Activated naive CD4-positive, alpha-beta T cell treated with Interleukin-2 at 50 U/mL for 16 hours (primary cell): ENCODE data around the gene NREP.
A peak's percentile ranks its signal among the peaks of the same experiment; 100 is the strongest.

Source experiments
- DNase-seq: peaks from one replicate; pipeline ENCODE4 v3.0.0-alpha.2; 2020

The NREP gene

DNA sequence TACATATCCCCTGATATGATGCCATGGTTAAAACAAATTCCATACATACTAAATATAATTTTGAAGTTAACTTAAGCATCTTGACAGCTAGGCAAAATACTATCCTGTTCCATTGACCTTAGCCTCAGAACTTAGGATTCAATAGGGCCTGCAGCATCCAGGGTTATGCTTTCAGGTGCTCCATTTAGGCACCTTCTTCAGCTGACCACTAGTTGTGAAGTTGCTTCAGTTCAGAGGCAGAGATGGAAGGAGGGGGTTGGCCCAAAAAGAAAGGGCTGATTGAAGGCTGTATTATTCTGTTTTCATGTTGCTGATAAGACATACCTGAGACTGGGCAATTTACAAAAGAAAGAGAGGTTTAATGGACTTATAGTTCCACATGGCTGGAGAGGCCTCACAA lies 7.0 kb upstream of the NREP start:
- no peak for DNase-seq

GRCh38 chr5:111762895-111763294 lies 5.9 kb upstream of the NREP start:
- DNase-seq, result no peak

DNA sequence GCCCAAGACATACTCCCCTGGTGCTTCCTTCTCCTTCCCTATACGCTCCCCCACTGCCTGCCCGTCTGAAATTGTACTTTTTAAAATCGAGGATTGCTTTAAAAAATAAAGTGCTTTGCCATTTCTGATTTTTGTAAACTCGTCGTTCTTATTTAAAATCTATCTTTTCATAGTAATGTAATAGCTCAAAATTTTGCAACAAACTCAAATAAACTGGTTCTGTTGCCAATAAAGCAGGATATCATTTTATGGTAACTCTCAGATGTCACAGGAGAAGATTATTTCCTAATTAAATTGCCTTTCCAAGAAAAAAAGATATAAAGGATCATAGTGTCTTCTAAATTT lies 1.3 kb upstream of the NREP start:
- no peak for DNase-seq

GRCh38 chr5:111757355-111758283 lies 625 bp upstream of the NREP start:
- DNase-seq, result peak; percentile 63

DNA sequence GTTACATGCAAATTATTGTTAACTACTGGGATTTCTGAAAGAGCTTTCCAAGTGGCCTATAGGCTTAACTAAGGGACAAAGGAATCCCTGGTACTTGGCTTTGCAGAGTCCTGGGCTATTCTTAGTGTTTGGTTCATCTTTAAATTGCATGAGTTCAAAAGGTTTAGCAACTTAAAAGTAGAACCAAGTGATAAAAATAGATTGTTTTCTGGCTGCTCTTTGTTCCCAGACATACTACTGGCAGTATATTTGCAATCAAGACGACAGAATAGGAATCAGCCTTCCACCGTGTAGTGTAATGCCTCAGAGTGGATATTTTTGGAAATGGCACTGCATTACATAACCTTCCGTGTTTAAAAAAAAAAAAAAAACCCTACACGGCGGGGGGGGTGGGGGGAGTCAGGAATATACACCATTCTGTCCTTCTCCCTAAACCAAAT lies 1.0 kb downstream of the NREP start:
- DNase-seq, result no peak

- DNase-seq, result no peak
These were observed 1.6 kb downstream of the NREP start for GRCh38 chr5:111755345-111755941.

- DNase-seq, result no peak
These were observed 3.0 kb downstream of the NREP start for GRCh38 chr5:111753884-111754589.

- no peak for DNase-seq
These were observed 4.5 kb downstream of the NREP start for GRCh38 chr5:111752426-111752965.

GRCh38 chr5:111749303-111750026 lies 7.5 kb downstream of the NREP start:
- no peak for DNase-seq

DNA sequence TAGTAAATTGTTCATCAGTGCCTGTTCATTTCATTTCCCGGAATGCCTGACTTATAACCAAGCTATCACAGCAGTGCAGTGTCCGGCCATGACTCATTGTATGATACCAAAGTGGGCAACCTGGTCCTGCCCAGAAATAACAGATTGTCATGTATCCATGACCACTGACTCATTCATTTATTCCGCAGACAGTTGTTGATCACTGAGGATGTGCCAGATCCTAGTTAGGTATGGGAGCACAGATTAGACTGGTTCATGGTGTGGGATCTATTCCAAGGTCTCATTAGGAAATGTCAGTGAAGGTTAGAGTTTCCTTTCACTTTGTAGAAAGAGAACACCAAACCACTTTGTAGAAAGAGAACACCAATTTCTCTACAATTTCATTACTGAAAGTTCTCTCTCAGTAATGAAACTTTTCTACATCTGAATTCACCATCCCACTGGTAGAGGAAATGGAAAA lies 8.7 kb downstream of the NREP start:
- no peak for DNase-seq

GRCh38 chr5:111747337-111747736 lies 9.7 kb downstream of the NREP start:
- DNase-seq, result no peak

DNA sequence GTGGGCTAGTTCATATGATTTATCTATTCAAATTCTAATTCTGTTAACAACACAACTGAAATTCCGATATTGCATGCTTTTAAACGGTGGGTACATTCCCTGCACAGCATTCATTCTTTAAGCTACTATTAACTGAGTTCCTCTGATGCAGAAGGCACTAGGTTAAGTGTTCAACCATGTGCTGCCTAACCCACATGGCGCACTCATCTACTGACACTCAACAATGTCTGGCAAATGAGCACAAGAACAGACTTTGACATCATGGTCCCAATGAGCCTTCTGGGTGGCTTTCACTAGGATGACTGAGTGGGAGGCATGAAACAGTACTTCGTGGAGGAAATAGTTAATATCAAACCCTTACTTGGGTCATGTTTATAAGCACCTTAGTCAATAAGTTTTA lies 10.2 kb downstream of the NREP start:
- no peak for DNase-seq

DNA sequence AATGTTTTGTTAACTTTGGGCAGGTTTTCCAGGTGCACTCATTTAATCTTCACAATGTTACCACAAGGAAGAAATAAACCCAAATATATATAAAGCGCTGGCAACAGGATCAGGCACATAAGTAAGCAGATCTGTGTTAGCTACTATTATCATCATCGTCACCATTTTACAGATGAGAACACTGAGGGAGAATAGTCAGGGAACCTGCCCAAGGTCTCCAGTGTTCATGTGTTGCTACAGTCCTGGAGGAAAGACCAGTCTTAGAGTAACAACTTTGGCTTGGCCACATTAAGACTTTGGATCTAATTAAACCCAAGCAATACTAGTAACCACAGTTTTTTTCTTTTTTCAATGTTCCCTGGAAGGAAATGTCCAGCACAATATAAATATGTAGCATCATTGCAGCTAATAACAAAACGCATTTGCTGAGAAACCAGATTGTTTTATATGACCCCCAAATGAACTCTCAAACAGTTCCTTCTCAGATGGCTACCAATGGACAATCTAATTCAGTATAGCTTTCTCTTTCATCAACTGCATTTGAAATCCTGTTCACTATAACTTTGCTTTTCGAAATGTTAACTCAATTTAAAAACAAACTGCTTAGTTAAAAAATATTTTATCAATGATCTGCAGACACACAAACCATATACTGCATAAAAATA lies 11.8 kb downstream of the NREP start:
- DNase-seq, result no peak

- DNase-seq, result no peak
These were observed 12.5 kb downstream of the NREP start for GRCh38 chr5:111744455-111744854.

DNA sequence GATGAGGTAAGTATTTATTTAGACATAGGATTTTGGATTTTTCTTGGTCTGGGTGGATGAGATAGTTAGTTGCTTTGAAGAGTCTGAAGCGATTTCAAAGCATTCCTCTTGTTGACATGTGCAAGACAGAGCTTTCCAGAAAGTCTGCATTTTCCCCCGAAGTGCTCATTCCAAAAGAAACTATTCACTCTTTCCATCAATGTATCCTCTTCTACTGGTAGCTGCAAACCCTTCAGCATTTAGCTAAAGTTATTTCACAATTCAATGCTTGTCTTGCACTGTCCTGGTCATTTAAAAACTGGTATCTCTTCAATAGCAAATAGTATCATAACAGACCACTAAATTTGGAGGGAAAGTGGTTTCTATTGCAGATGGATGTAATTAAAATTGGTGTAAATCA lies 13.0 kb downstream of the NREP start:
- DNase-seq, result no peak

DNA sequence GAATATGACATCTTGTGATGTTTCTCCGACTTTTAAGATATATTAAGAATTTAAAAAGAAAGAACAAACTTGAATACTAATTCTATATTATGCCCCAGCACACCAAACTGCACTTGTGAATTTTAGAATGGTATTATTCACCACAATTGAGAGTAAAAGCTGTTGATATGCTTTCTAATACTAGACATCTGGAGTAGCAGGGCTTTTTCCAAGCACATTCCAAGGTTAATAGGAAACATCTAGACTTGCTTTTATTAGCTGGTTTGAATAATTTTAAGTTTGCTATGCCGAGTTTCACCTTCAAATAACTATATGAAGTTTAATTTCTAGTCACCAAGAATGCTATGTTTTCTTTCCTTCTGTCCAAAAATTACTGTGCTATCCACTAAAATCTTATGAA lies 13.5 kb downstream of the NREP start:
- DNase-seq, result no peak

- no peak for DNase-seq
These were observed 14.6 kb downstream of the NREP start for GRCh38 chr5:111742177-111742994.

DNA sequence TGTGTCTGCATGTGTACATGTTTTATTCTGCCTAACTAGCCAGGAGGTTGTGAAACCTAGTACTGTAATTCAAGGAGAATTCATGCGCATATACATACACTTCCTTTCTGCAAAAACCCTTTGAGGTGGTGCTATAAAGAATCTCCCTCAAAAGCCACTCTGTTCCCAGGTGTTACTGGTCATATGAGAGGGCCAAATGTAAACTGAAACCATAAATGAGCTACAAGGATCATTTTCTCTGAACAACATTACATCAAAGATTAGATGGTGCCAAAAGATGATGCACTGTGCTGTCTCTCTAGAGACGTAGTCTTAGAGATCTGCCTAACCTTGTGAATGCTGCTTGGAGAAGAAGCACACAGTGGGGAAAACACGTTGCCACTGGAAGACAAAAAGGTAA lies 15.7 kb downstream of the NREP start:
- no peak for DNase-seq

DNA sequence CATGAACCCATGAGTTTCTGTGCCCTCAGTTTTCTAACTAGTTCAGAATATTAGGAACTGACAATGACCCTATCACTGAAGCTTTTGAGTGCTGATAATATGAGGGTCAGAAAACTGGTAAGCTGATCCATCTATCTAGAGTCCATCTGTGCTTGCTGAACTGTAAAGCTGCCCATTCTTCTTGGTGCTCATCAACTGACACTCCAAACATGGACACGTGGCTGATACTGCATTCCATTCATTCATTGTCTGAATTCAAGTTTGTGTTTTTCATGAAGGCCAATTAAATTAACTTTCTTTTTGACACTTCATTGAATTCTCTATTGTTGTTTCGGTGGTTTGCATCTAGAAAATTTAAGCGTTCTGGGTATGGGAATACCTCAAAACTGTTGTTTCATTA lies 17.6 kb downstream of the NREP start:
- no peak for DNase-seq

- no peak for DNase-seq
These were observed 18.9 kb downstream of the NREP start for GRCh38 chr5:111738118-111738517.

- no peak for DNase-seq
These were observed 19.3 kb downstream of the NREP start for GRCh38 chr5:111737716-111738115.
